ENCODE results near the gene PADI1.

Gene PADI1

GRCh38 chr1:17177651-17178050 is 27.3 kb upstream of the PADI1 start:
- Histone ChIP-seq H3K36me3 (ENCODE audit: control insufficient read depth in 2 of 2, insufficient read depth in 1 of 2, low read length in 2 of 2) (no peaks in the 10 kb centered on the region), H3K27ac (ENCODE audit: extremely low read depth, low read depth, low read length) (no peak overlapping the region), H3K9me3 (ENCODE audit: control insufficient read depth, insufficient read depth, low read depth, low read length) (no peaks in the 10 kb centered on the region; the same call in 1 of the 2 replicates), H3K4me3 (ENCODE audit: low read depth, low read length) (no peak overlapping the region), H3K4me1 (ENCODE audit: control insufficient read depth, insufficient read depth, low read length) (no peaks in the 10 kb centered on the region)
- TF ChIP-seq ZBTB7A (tag by site-specific recombination; IDR thresholded peaks at IDR 0.05; ENCODE audit: low read depth) (no peak), ZNF394 (tag by site-specific recombination; IDR thresholded peaks at IDR 0.05; ENCODE audit: borderline replicate concordance) (no peak), GLI4 (tag by site-specific recombination; IDR thresholded peaks at IDR 0.05) (no peak), ZNF48 (tag by site-specific recombination; IDR thresholded peaks at IDR 0.05) (no peak), ZNF558 (tag by site-specific recombination; IDR thresholded peaks at IDR 0.05) (peak; percentile 4; the same call in 1 of the 2 replicates)
- POLR2A ChIA-PET = no interaction called here
- CTCF ChIA-PET = no interaction called here

GRCh38 chr1:17181781-17182464 is 23.0 kb upstream of the PADI1 start:
- Histone ChIP-seq H3K4me3 (ENCODE audit: low read depth, low read length) (no peak overlapping the region), H3K36me3 (ENCODE audit: control insufficient read depth in 2 of 2, insufficient read depth in 1 of 2, low read length in 2 of 2) (no peaks in the 10 kb centered on the region), H3K27ac (ENCODE audit: extremely low read depth, low read depth, low read length) (no peak overlapping the region), H3K4me1 (ENCODE audit: control insufficient read depth, insufficient read depth, low read length) (no peaks in the 10 kb centered on the region), H3K9me3 (ENCODE audit: control insufficient read depth, insufficient read depth, low read depth, low read length) (no peaks in the 10 kb centered on the region; the same call in 1 of the 2 replicates)
- no peak for TF ChIP-seq ZNF155 (tag by site-specific recombination; IDR thresholded peaks at IDR 0.05)
- TF ChIP-seq CTCF (tag by site-specific recombination; IDR thresholded peaks at IDR 0.05) = no peak
- no peak for TF ChIP-seq ZNF791 (tag by site-specific recombination; IDR thresholded peaks at IDR 0.05)
- no peak for TF ChIP-seq ZFP41 (tag by site-specific recombination; IDR thresholded peaks at IDR 0.05; ENCODE audit: borderline replicate concordance)
- no peak for TF ChIP-seq ZNF121 (tag by site-specific recombination; IDR thresholded peaks at IDR 0.05)
- no peak for TF ChIP-seq ZNF391 (tag by site-specific recombination; IDR thresholded peaks at IDR 0.05; ENCODE audit: borderline replicate concordance, low read depth)
- no peak for TF ChIP-seq ZNF776 (tag by site-specific recombination; IDR thresholded peaks at IDR 0.05; ENCODE audit: borderline replicate concordance)
- TF ChIP-seq ZNF148 (tag by site-specific recombination; IDR thresholded peaks at IDR 0.05; ENCODE audit: borderline replicate concordance) = no peak
- no peak for TF ChIP-seq TCF7L2 (IDR thresholded peaks at IDR 0.05; ENCODE audit: borderline replicate concordance, low read depth, low read length)
- CTCF ChIA-PET = no interaction called here
- POLR2A ChIA-PET = no interaction called here

GRCh38 chr1:17183388-17184160 is 21.4 kb upstream of the PADI1 start:
- H3K27ac ChIP-seq (ENCODE audit: extremely low read depth, low read depth, low read length) = no peak overlapping the region
- CTCF ChIA-PET = interaction anchor here (1.0 to 1.3 kb wide), 2 partner anchors 12 to 53 kb away, joined by 3 to 4 read pairs; no protein-coding TSS in a partner anchor
- no peaks in the 10 kb centered on the region for H3K9me3 ChIP-seq (ENCODE audit: control insufficient read depth, insufficient read depth, low read depth, low read length)
- POLR2A ChIA-PET = no interaction called here
- H3K4me1 ChIP-seq (ENCODE audit: control insufficient read depth, insufficient read depth, low read length) = no peaks in the 10 kb centered on the region
- H3K36me3 ChIP-seq (ENCODE audit: control insufficient read depth in 2 of 2, insufficient read depth in 1 of 2, low read length in 2 of 2) = no peaks in the 10 kb centered on the region
- H3K4me3 ChIP-seq (ENCODE audit: low read depth, low read length) = no peak overlapping the region
- no peak for TF ChIP-seq ZNF16 (tag by site-specific recombination; IDR thresholded peaks at IDR 0.05; ENCODE audit: low read depth)
- no peak for TF ChIP-seq OVOL3 (tag by site-specific recombination; IDR thresholded peaks at IDR 0.05)
- no peak for TF ChIP-seq ZNF416 (tag by site-specific recombination; IDR thresholded peaks at IDR 0.05)
- no peak for TF ChIP-seq ZNF639 (tag by site-specific recombination; IDR thresholded peaks at IDR 0.05)
- TF ChIP-seq REST (tag by site-specific recombination; IDR thresholded peaks at IDR 0.05) = peak; percentile 74

All from HEK293 (cell line).